Prostate gland (tissue), 2 donors: ENCODE data around the gene MPC1. TPM values are rescaled to one million over a fixed set of nuclear protein-coding genes. Genes with fewer than 3 reads are reported as not detected.

Source experiments
- DNase-seq: peaks from one replicate; pipeline ENCODE4 v3.0.0-alpha.2; 2019; ENCODE audit warnings: low spot score
- H3K27ac ChIP-seq, 2 donors: fragments of 200-600 bp; sonication (generic); 2 replicates each; pipeline ENCODE4 v1.5.1; 2017 to 2019
- H3K27me3 ChIP-seq: fragments of 200-600 bp; sonication (generic); replicated peaks from 2 replicates; pipeline ENCODE4 v1.5.1; 2019; ENCODE audit not compliant: insufficient read depth
- H3K36me3 ChIP-seq, 2 donors: fragments of 200-600 bp; sonication (generic); 1 replicate in 1 of 2; 2 replicates in 1 of 2; pipeline versions ENCODE4 v1.5.1 to v1.8.1; 2017 to 2019
- H3K4me1 ChIP-seq: fragments of 200-600 bp; sonication (generic); replicated peaks from 2 replicates; pipeline ENCODE4 v1.5.1; 2019
- H3K4me3 ChIP-seq, 2 donors: fragments of 200-600 bp; sonication (generic); 2 replicates each; pipeline ENCODE4 v1.5.1; 2017 to 2019
- H3K9me3 ChIP-seq: fragments of 200-600 bp; sonication (generic); 2 replicates; pipeline ENCODE4 v1.5.1; 2017
- POLR2A ChIP-seq: fragments of 450-650 bp; IDR thresholded peaks from one replicate; pipeline ENCODE4 v1.6.1; 2016; ENCODE audit warnings: antibody characterized with exemption, mild to moderate bottlenecking
- POLR2AphosphoS5 ChIP-seq: sonication (generic); formaldehyde crosslinking; IDR thresholded peaks from one replicate; pipeline ENCODE4 v1.6.1; 2017; ENCODE audit warnings: antibody characterized with exemption
- WGBS: methylation state at CpG from one replicate; pipeline ENCODE4 v1.1.5; 2018; 5-methylcytosine and 5-hydroxymethylcytosine counted together
- intact Hi-C: fragments of 100-400 bp; cut with DNase I; formaldehyde crosslinking; loops from one replicate; pipeline ENCODE4 v1.14.2; 2022
- total RNA-seq, 2 donors: library from RNA; depleted of rRNA; stranded (reverse); fragments of >200 nt; gene quantifications; one replicate each; pipeline ENCODE4 v1.1.0, GENCODE V29; 2016
- TF ChIP-seq, protein P1 (sequence below), 4 experiments: fragments of 200-600 bp in 2 of 4; fragments of 450-650 bp in 2 of 4; sonication (generic) in 2 of 4; IDR thresholded peaks; 1 replicate in 3 of 4; 2 replicates in 1 of 4; pipeline ENCODE4 v1.5.1; 2016 to 2019; ENCODE audit warnings: antibody characterized with exemption in 4 of 4, mild to moderate bottlenecking in 2 of 4, moderate library complexity in 2 of 4

MPC1 gene
- total RNA-seq, 2 donors from 2014 or later: 25.3 to 58.9 TPM

DNA sequence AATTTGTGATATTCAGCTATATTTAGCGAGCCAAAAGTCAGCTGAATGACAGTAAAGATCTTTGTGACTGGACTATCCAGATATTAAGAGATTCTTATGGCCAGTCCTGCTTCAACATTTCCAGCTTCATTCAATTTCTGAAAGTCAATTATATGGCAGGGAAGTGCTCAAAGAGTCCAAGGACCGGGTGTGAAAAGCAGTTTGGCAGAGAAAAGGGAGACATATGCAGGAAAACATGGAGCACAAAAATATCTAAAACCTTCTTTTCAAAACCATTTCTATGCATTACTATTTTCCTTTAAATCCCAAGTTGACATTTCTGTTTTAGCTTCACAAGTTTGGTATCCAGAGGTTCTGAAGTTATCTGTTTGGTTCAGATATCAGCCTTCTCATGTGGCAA lies 5.0 kb downstream of the MPC1 start:
- no peak for DNase-seq
- Histone ChIP-seq H3K36me3 (no peaks in the 10 kb centered on the region), H3K27ac (no peak overlapping the region), H3K27me3 (no peaks in the 10 kb centered on the region), H3K4me3 (no peak overlapping the region), H3K9me3 (no peaks in the 10 kb centered on the region), H3K4me1 (no peaks in the 10 kb centered on the region)
- intact Hi-C loops: no loop called here
- WGBS: 73% methylated on average over 2 of the region's 2 CpGs
- TF ChIP-seq, protein P1, sequence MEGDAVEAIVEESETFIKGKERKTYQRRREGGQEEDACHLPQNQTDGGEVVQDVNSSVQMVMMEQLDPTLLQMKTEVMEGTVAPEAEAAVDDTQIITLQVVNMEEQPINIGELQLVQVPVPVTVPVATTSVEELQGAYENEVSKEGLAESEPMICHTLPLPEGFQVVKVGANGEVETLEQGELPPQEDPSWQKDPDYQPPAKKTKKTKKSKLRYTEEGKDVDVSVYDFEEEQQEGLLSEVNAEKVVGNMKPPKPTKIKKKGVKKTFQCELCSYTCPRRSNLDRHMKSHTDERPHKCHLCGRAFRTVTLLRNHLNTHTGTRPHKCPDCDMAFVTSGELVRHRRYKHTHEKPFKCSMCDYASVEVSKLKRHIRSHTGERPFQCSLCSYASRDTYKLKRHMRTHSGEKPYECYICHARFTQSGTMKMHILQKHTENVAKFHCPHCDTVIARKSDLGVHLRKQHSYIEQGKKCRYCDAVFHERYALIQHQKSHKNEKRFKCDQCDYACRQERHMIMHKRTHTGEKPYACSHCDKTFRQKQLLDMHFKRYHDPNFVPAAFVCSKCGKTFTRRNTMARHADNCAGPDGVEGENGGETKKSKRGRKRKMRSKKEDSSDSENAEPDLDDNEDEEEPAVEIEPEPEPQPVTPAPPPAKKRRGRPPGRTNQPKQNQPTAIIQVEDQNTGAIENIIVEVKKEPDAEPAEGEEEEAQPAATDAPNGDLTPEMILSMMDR (IDR thresholded peaks at IDR 0.05): no peak
- TF ChIP-seq POLR2AphosphoS5 (no peak), POLR2A (no peak)

DNA sequence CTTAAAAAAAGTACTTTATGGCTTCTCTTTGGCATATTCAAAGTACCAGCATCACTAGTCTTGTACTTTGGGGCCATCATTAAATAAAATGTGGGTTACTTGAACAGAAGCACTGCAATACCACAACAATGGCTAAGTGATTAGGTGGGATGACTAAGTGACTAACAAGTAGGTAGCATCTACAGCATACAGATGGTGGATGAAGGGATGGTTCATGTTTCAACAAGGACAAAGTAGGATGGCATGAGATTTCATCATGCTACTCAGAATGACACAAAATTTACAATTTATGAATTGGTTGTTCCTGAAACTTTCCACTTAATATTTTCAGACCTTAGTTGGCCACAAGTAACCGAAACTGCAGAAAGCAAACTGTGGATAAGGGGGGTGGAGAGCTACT lies 7.7 kb downstream of the MPC1 start:
- no peaks in the 10 kb centered on the region for H3K27me3 ChIP-seq
- no peak overlapping the region for H3K27ac ChIP-seq
- TF ChIP-seq, protein P1 (IDR thresholded peaks at IDR 0.05): no peak
- no peak for TF ChIP-seq POLR2AphosphoS5
- no peak for TF ChIP-seq POLR2A
- intact Hi-C loops: no loop called here
- DNase-seq: no peak
- WGBS: 100% methylated on average over 1 of the region's 1 CpG
- H3K9me3 ChIP-seq: no peaks in the 10 kb centered on the region
- no peak overlapping the region for H3K4me3 ChIP-seq
- H3K36me3 ChIP-seq: no peaks in the 10 kb centered on the region
- H3K4me1 ChIP-seq: no peaks in the 10 kb centered on the region

DNA sequence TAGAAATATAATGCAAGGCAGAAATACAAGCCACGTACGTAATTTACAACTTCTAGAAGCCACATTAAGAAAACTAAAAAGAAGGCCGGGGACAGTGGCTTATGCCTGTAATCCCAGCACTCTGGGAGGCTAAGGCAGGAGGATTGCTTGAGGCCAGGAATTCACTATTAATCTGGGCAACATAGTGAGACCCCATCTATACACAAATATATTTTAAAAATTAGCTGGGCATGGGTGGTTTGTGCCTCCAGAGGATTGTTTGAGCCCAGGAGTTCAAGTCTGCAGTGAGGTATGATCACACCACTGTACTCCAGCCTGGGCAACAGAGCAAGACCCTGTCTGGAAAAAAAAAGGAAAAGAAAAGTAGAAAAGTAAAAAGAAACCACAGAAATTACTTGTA lies 12.3 kb downstream of the MPC1 start:
- Histone ChIP-seq H3K27me3 (no peaks in the 10 kb centered on the region), H3K4me1 (no peaks in the 10 kb centered on the region), H3K9me3 (no peaks in the 10 kb centered on the region), H3K4me3 (no peak overlapping the region), H3K36me3 (no peaks in the 10 kb centered on the region), H3K27ac (no peak overlapping the region)
- WGBS: 94% methylated on average over 3 of the region's 3 CpGs
- TF ChIP-seq POLR2AphosphoS5 (no peak), POLR2A (no peak)
- DNase-seq: no peak
- intact Hi-C loops: no loop called here

DNA sequence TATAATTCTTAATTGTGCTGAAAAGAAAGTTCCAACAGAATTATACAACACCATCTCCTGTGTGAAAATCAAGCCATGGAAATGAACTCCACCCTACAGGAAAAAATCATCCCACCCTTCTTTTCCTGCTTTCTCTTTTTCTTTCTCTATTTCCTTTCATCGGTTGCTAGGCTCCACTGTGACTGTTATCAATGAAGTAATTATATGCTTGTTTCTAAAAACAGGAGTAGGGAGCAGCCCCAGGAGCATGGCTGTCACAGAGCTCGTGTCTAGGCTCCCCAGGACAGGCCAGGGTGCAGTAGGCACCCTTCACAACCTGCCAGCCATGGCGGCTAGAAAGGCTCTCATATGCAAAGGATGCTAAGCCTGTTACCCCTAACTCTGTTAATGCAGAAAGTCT lies 13.0 kb downstream of the MPC1 start:
- Histone ChIP-seq H3K4me3 (no peak overlapping the region), H3K27me3 (no peaks in the 10 kb centered on the region), H3K4me1 (no peaks in the 10 kb centered on the region), H3K36me3 (no peaks in the 10 kb centered on the region), H3K9me3 (no peaks in the 10 kb centered on the region), H3K27ac (no peak overlapping the region)
- WGBS: 80% methylated on average over 3 of the region's 3 CpGs
- TF ChIP-seq, protein P1 (IDR thresholded peaks at IDR 0.05): no peak
- TF ChIP-seq POLR2AphosphoS5: no peak
- no peak for TF ChIP-seq POLR2A
- intact Hi-C loops: no loop called here
- no peak for DNase-seq

DNA sequence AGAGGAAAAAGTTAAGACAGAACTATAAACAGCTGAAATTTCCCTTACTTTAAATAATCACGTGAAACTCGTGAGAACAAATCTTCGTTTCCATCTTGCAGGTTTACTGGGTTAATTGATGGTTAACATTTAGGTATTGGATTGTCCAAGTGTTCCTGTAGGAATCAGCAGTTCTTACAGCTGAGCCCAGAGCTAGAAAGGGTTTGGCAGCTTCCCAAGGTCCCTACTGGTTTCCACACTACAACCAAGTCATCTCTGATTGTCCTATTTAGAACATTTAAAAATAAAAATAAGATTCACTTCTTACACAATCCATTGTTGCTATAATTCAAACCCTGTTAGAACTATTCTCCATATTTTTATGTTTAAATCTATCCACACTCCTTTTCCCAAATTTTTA lies 15.8 kb downstream of the MPC1 start:
- no peak overlapping the region for H3K27ac ChIP-seq
- H3K9me3 ChIP-seq: no peaks in the 10 kb centered on the region
- intact Hi-C loops: no loop called here
- no peak for TF ChIP-seq POLR2A
- H3K4me1 ChIP-seq: no peaks in the 10 kb centered on the region
- DNase-seq: no peak
- 93% methylated on average over 3 of the region's 3 CpGs for WGBS
- no peaks in the 10 kb centered on the region for H3K36me3 ChIP-seq
- H3K27me3 ChIP-seq: no peaks in the 10 kb centered on the region
- H3K4me3 ChIP-seq: no peak overlapping the region

DNA sequence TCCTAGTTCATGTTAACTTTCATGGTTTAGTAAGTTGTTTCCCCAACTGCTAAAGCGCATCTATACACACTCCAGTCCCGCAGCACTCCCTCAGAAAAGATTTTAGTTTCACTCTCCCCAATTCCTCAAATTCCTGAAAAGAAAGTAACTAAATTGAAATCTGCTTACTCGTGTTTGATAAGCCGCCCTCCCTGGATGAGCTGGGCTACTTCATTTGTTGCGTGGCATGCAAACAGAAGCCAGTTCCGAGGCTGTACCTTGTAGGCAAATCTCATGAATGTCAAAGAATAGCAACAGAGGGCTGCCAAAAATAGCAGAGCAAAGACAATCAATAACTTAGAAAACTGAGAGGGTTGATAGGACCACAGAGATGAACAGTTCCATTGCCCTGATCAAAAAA lies 16.9 kb downstream of the MPC1 start:
- Histone ChIP-seq H3K27ac (no peak overlapping the region), H3K4me3 (no peak overlapping the region), H3K4me1 (no peaks in the 10 kb centered on the region), H3K9me3 (no peaks in the 10 kb centered on the region), H3K27me3 (no peaks in the 10 kb centered on the region), H3K36me3 (no peaks in the 10 kb centered on the region)
- TF ChIP-seq POLR2AphosphoS5 (no peak), POLR2A (no peak)
- TF ChIP-seq, protein P1 (IDR thresholded peaks at IDR 0.05): no peak
- intact Hi-C loops: no loop called here
- DNase-seq: no peak
- 86% methylated on average over 6 of the region's 6 CpGs for WGBS
